ENCODE data around the gene BICD2. TPM values are rescaled to one million over a fixed set of nuclear protein-coding genes. Genes with fewer than 3 reads are reported as not detected.

BICD2 gene
- total RNA-seq, 1 donor from 2014 or later = 37.3 TPM

GRCh38 chr9:92738661-92739081, 26.0 kb downstream of the BICD2 start:
- no peak for DNase-seq
- intact Hi-C loops (cut with micrococcal nuclease) = no loop called here
- no peaks in the 10 kb centered on the region for H3K9me3 ChIP-seq (replicated peaks)
- H3K27me3 ChIP-seq (ENCODE audit: low read depth) = no peaks in the 10 kb centered on the region
- no peak for TF ChIP-seq CTCF (IDR thresholded peaks at IDR 0.05; ENCODE audit: borderline replicate concordance)
- H3K4me1 ChIP-seq = peaks cover 88% of the 10 kb centered on the region
- peak overlapping the region; percentile 80 for H3K27ac ChIP-seq (replicated peaks)
- no peak overlapping the region for H3K4me3 ChIP-seq
- H3K36me3 ChIP-seq = no peaks in the 10 kb centered on the region

GRCh38 chr9:92737611-92738299, 26.9 kb downstream of the BICD2 start:
- DNase-seq = no peak
- intact Hi-C loops (cut with micrococcal nuclease) = no loop called here
- peaks cover 81% of the 10 kb centered on the region for H3K4me1 ChIP-seq

GRCh38 chr9:92737216-92737606, 27.4 kb downstream of the BICD2 start:
- Histone ChIP-seq H3K4me3 (no peak overlapping the region), H3K9me3 (replicated peaks) (no peaks in the 10 kb centered on the region), H3K27ac (replicated peaks) (peak overlapping the region; percentile 14), H3K27me3 (ENCODE audit: low read depth) (no peaks in the 10 kb centered on the region), H3K4me1 (peaks cover 81% of the 10 kb centered on the region), H3K36me3 (no peaks in the 10 kb centered on the region)
- no peak for DNase-seq
- intact Hi-C loops (cut with micrococcal nuclease) = no loop called here
- no peak for TF ChIP-seq CTCF (IDR thresholded peaks at IDR 0.05; ENCODE audit: borderline replicate concordance)

More at GRCh38 chr9:92737611-92738299, 26.9 kb downstream of the BICD2 start:
- Histone ChIP-seq H3K9me3 (replicated peaks) (no peaks in the 10 kb centered on the region), H3K27ac (replicated peaks) (peak overlapping the region; percentile 80), H3K4me3 (no peak overlapping the region), H3K27me3 (ENCODE audit: low read depth) (no peaks in the 10 kb centered on the region), H3K36me3 (no peaks in the 10 kb centered on the region)
- no peak for TF ChIP-seq CTCF (IDR thresholded peaks at IDR 0.05; ENCODE audit: borderline replicate concordance)

GRCh38 chr9:92736563-92737215, 27.9 kb downstream of the BICD2 start:
- TF ChIP-seq CTCF (IDR thresholded peaks at IDR 0.05; ENCODE audit: borderline replicate concordance) = no peak
- no peaks in the 10 kb centered on the region for H3K27me3 ChIP-seq (ENCODE audit: low read depth)
- H3K27ac ChIP-seq (replicated peaks) = peak overlapping the region; percentile 14
- no peaks in the 10 kb centered on the region for H3K36me3 ChIP-seq
- no peaks in the 10 kb centered on the region for H3K9me3 ChIP-seq (replicated peaks)
- peaks cover 81% of the 10 kb centered on the region for H3K4me1 ChIP-seq
- intact Hi-C loops (cut with micrococcal nuclease) = no loop called here
- no peak for DNase-seq
- no peak overlapping the region for H3K4me3 ChIP-seq

- TF ChIP-seq CTCF (IDR thresholded peaks at IDR 0.05; ENCODE audit: borderline replicate concordance) = no peak
- Histone ChIP-seq H3K27me3 (ENCODE audit: low read depth) (no peaks in the 10 kb centered on the region), H3K4me1 (peaks cover 81% of the 10 kb centered on the region), H3K4me3 (no peak overlapping the region), H3K36me3 (no peaks in the 10 kb centered on the region), H3K27ac (replicated peaks) (peak overlapping the region; percentile 14), H3K9me3 (replicated peaks) (no peaks in the 10 kb centered on the region)
- intact Hi-C loops (cut with micrococcal nuclease) = no loop called here
- DNase-seq = no peak
These were observed 28.7 kb downstream of the BICD2 start for GRCh38 chr9:92735636-92736562.

Data from left ventricle myocardium inferior (tissue), 1 donor.